HUDEP-2 (cell line): ENCODE data around the gene UMODL1.

ENCODE experiments used
- DNase-seq, 76 experiments: peaks; one replicate each; lab custom pipeline; 2025; ENCODE audit not compliant: unreplicated experiment in 76 of 76; lab: John Stamatoyannopoulos, UW

UMODL1 gene, protein sequence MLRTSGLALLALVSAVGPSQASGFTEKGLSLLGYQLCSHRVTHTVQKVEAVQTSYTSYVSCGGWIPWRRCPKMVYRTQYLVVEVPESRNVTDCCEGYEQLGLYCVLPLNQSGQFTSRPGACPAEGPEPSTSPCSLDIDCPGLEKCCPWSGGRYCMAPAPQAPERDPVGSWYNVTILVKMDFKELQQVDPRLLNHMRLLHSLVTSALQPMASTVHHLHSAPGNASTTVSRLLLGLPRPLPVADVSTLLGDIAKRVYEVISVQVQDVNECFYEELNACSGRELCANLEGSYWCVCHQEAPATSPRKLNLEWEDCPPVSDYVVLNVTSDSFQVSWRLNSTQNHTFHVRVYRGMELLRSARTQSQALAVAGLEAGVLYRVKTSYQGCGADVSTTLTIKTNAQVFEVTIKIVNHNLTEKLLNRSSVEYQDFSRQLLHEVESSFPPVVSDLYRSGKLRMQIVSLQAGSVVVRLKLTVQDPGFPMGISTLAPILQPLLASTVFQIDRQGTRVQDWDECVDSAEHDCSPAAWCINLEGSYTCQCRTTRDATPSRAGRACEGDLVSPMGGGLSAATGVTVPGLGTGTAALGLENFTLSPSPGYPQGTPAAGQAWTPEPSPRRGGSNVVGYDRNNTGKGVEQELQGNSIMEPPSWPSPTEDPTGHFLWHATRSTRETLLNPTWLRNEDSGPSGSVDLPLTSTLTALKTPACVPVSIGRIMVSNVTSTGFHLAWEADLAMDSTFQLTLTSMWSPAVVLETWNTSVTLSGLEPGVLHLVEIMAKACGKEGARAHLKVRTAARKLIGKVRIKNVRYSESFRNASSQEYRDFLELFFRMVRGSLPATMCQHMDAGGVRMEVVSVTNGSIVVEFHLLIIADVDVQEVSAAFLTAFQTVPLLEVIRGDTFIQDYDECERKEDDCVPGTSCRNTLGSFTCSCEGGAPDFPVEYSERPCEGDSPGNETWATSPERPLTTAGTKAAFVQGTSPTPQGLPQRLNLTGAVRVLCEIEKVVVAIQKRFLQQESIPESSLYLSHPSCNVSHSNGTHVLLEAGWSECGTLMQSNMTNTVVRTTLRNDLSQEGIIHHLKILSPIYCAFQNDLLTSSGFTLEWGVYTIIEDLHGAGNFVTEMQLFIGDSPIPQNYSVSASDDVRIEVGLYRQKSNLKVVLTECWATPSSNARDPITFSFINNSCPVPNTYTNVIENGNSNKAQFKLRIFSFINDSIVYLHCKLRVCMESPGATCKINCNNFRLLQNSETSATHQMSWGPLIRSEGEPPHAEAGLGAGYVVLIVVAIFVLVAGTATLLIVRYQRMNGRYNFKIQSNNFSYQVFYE

DNA sequence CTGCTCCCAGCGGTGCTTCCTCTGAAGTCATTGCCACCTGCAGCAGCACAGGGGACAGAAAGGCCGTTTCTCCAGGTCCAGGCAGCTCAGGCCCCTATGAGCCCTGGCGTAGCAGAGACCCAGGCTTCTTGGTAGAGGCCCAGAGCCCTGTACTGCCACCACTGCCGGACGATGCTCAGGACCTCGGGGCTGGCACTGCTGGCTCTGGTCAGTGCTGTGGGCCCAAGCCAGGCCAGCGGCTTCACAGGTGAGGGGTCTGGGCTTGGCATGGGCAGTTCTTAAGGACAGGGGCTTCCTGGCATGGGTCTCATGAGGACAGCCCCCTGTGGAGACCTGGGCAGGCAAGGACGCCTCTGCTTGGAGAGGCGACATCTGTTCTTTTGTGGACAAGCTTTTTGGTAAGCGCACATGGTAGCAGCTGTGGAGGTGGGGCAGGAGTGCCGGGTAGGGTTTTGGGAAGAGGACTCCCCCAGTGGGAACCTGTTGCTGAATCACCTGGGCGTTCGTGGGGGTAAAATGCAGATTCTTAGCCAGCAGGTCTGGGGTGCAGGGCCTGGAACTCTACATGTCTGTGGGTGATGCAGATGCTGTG lies at the start of gene UMODL1:
UMODL1 (plus strand) TSS at position 172 of the 592 bp plus-strand sequence; CDS start at position 172, 0 bp downstream.
- DNase-seq, result no peak

DNA sequence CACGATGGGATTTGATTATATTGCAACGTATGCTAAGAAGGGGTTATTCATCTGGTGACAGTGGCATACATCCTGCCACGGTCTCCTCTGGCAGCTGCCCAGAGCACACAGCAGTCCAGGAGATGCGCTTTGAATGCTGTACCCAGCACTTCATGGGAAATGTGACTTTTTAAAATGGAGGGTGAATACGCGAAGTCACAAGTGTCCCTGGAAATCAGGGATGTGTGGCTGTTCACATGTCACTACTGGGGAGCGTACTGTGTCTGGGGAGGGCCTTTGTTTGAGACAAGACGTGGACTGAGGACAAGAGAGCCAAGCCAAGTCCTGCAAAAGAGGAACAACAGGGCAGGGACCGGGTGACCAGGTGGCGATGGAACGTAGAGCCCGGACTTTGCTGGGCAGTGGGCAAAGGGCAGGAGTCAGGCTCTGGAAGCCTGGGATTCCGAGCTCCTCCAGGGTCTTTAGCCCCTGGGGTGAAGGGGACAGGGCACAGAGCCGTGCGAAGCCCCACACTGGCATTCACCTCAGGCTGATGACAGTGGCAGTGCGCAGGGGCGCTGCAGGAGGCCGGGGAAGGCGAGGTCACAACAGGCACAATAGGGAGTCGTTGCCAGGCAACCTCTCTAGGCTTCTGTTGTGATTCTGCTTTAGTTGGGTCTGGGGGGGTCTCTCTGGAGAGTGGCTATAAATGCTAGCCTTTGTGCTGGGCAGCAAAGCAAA lies 49.6 kb upstream of the UMODL1 start:
- no peak for DNase-seq

DNA sequence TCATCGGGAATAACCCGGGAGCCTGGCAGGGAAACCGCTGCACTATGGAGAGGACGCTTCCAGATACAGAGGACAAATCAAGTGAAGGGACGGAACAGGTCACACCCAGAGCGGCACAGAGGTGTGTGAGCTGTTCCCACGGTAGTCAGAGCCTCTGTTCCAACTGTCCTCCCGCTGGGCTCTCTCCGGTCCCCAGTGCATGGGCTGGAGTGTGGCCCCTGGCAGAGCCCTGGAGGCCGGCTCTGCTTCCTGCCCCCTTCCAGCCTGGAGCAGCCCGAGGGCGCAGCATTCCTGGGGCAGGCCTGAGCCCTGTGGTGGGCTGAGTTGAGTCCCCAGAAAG lies 49.1 kb upstream of the UMODL1 start:
- DNase-seq, result no peak

DNA sequence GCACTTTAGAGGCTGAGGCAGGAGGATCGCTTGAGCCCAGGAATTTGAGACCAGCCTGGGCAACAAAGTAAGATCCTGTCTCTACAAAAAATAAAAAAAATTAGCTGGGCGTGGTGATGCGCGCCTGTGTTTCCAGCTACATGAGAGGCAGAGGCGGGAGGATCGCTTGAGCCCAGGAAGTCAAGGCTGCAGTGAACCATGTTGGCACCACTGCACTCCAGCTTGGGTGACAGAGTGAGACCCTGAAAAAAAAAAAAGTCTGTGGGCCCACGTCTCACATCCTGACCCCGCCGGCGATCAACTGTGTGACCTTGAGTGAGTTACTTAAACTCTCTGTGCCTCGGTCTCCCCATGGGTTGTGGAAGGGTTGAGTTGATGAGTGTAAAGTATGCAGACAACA lies 48.2 kb upstream of the UMODL1 start:
- DNase-seq, result no peak

DNA sequence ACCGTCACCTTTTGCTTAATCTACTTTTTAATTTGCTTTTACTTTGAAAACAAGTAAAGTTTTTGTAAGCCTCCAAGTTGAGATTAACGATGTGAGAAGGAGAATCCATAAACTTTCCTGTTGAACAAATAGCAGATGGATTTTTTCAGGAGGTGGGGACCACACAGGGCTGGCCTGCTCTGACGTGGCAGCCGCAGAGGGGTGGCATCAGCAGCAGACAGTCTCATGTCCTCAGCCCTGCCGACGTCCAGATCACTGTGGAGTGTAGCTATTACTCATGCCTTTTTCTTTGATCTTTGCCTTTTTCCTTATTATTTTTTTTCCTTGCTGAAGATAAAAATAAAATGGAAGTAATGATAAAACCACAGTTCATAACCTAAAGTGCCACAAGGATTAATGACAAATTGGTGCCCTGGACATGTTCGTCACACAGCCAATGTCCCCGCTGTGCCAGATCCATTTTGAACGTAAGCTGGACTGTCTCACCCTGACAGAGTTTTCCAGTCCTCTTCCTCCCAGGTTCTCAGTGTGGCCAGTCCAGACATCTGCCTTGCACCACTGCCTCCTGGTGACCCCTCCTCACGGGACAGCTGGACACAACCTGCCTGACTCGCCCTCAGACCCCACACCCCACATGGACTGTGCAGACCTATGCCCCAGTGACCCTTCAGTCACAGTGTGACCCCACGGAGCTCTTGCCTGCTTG lies 45.6 kb upstream of the UMODL1 start:
- DNase-seq, result no peak

DNA sequence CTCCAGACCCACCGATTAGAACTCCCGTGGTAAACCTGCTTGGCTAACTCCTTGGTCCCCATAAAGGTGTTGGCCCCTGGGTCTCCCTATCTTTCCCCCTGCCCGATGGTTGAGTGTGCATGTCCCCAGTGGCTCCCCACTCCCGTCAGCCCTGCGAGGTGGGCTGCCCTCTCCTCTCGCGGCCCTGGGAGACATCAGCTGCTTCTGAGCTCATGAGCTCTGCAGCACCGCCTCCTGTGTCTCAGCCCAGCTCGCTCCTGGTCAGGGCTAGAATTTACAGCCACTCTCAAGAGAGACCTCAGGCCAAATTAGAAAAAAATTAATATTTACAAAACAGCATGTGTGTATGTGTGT lies 45.1 kb upstream of the UMODL1 start:
- DNase-seq, result no peak

DNA sequence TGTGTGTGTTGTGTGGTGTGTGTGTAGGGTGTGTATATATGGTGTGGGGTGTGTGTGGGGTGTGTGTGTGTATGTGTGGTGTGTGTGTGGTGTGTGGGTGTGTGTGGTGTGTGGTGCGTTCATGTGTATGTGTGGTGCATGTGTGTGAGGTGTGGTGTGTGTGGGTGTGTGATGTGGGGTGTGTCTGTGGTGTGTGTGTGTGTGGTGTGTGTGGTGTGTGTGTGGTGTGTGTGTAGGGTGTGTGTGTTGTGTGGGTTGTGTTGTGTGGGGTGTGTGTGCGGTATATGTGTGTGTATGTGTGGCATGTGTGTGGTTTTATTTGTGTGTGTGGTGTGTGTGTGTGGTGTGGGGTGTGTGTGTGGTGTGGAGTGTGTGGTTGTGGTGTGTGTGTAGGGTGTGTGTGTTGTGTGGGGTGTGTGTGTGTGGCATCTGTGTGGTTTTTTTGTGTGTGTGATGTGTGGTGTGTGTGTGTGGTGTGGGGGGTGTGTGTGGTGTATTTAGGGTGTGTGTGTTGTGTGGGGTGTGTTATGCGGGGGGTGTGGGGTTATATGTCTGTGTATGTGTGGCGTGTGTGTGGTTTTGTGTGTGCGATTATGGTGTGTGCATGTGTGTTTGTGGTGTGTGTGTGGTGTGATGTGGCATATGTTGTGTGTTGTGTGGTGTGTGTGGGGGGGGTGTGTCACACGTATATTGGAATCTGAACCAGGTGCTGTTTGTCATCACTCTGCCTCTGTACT lies 43.9 kb upstream of the UMODL1 start:
- DNase-seq, result no peak

DNA sequence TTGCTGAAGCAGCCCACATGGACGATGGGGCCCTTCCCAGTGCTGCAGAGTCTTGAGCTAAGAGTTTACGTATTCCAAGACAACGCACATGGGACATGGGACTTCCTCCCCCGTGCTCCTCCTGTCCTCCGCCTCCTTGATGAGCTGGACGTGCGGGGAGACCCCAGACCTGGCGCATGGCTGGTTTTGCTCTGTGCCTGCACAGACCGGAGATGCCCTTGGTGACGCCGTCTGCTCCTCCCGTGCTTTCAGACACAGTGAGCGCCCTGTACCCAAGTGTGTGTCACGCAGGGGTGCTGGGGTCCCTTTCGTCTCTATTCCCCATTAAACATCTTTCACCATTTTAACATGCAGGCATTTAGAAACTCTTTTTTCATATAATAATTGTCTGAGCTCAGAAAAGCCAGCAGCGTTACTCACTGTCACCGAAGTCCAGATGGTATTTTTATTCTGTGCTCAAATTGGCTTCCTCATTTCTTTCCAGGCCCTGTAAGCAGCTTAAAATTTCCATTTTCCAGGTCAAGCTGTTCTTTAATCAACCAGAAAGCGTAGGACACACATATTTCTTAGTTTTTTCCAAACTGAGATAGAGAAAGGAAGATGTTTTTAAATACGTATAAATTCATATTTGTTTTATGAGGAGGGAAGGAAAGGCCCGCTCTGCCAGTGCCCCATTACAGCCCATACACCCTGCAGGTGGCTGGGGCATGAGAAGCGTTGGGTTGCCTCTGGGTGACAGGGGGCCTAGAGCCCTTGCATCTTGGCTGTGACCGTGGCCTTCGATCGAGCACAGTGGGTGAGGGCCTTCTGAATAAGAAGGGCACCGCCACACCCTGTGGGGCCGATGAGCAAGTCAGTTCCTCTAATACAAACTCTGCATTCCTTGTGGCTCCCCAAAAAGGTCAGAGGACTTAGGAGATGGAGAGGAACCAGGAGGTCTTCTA lies 43.0 kb upstream of the UMODL1 start:
- DNase-seq, result no peak

DNA sequence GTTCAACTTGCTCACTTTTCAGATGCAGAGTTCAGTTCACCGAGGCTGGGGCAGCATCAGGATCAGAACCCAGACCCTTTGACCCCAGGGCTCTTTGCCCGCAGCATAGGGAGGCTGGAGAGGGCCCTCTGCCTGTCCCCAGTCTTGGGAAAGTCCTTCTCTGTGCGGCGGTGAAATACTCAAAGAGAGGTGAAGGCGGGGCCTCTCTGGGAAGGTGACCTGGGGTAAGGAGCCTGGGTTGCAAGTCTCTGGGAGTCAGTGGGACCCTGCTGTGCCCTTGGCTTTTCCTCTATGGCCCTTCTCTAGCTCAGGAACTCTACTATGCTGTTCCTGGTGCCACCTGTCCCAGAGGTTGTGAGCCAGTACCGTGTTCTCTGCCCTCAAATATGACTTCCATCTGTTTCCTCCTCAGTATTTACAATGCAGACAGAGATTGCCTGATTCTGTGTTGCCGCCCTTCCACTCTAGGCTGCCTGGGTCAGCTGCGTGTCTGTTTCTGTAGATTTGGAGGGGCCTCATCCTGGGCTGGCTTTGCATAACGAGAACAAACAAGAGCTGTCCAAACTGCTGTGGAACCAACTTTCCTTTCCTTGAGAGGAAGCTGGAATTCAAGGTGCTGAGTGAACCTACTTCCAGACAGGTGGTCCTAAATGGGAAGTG lies 42.2 kb upstream of the UMODL1 start:
- DNase-seq, result no peak

DNA sequence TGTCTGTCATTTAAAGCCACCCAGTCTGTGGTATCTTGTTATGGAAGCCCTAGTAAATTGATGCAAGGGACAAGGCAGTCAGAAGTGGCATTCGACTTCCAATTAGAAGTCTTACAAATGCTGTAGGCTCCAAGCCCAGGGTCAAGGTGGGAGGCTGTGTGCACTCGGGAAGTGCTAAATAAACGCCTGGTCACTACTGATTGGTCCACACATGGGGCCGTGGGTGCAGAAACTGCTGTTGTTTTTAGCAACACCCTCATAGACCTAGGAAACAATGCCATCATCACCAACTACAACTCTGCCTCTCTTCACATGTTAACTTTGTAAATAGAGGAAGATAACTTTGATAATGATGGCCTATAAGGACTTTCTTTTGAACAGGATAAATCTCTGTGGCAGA lies 40.8 kb upstream of the UMODL1 start:
- DNase-seq, result no peak

DNA sequence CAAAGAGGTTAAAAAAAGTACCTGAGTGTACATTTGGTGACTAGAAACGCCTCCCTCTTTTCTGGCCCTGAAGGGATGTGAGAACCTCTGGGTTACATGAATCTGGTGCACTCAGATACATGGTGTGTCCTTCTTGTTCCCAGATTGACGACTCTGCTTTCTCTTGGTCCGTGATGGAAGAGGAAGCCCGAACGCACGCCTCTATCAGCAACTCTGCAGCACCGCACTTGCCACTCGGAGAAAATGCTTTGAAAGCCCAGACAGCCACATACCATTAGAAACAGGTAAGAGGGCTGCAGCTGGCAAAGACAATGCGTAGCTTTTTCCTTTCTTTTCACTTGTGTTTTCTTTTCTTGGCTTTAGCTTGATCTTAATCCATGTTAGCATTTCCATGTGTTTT lies 39.9 kb upstream of the UMODL1 start:
- DNase-seq, result no peak

DNA sequence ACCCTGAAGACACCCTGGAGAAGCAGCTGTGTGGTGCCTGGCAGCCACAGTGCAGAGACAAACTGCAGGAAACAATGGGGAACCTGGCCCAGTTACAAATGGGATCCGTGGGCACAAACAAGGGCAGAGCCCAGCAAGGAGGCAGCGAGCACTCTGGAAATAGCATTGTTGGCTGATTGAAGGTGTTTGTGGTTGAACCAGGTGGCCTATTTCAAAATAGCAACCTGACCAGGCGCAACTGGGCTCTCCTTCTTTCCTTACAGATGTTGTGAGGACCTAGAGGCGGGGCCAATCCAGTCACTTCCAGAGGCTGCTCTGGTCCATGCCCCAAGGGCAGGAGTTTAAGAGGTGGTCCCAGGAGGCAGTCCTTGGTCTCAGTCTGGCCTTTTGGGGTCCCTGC lies 39.3 kb upstream of the UMODL1 start:
- DNase-seq, result no peak

DNA sequence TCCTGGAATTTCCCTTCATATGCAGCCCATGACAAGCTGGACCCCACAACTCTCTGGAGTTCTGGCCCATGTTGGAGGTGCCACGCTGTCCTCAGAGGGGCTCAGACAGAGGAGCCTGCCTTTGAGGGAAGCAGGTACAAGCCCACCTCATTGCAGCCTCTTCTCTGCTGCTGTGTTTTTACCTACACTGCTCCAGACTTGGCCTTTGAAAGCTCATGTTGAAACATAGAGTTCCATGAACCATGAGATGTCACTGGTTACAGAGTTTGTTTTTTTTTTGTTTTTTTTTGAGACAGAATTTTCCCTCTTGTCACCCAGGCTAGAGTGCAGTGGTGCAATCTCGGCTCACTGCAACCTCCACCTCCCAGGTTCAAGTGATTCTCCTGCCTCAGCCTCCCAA lies 38.9 kb upstream of the UMODL1 start:
- DNase-seq, result no peak

DNA sequence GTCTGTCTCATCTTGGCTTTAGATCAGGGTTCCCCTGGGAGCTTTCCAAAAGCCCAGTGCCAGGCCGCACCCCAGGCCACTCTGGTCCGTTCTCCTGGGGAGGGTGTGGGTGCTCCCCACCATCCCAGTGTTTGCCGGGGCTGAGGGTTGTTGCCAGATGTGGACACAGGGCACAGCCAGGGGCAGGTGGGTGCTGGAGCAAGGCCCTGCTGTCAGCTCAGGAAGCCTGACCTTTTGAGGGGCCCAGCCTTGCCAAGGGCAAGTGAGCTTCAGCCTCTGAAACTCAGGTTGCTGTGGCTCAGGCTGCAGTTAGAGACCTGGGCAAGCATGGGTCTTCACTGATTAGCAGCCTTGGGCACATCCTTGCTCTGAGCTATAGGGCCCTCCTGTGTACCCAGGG lies 38.1 kb upstream of the UMODL1 start:
- no peak for DNase-seq

DNA sequence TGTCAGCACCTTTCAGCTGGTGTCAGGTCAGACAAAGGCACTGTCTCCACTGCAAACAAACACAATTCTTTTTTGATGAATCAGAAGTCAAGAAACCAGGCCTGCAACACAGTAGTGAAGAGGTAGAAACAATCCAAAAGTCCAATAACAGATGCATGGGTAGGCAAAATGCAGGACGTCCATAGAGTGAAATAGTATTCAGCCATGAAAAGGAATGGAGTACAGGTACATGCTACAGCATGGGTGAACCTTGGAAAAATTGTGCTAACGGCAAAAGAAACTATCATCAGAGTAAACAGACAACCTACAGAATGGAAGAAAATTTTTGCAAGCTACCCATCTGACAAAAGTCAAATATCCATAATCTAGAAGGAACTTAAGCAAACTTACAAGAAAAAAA lies 34.8 kb upstream of the UMODL1 start:
- no peak for DNase-seq

DNA sequence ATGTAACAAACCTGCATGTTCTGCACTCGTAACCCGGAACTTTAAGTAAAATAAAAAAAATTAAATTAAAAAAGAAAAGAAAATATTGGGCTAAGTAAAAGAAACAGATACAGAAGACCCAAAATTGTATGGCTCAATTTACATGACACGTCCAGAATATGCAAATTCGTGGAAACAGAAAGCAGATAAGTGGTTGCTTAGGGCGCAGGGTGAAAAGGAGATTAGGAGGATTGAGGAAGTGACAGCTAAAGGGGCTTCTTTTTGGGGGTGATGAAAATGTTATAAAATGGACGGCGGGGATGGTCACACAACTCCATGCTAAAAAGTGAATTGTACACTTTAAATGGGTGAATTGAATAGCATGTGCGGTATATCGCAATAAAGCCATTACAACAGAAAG lies 33.6 kb upstream of the UMODL1 start:
- no peak for DNase-seq

DNA sequence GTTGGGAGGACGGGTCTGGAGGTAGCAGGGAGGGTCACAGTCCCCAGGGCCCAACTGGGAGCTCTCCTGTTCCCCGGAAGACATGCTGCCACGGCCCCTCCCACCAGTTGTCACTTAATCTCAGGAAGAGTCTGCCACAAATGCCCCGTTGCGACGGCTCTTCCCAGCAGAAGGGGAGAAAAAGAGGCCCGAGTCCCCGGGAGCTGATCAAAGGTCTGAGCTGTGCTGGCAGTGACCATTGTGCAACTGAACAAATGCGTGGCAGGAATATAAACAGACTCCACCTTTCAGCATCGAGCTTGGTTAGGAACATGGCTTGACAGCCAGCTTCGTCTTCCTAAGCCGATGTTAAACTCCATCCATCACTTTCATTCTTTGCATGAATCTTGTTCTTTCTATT lies 33.2 kb upstream of the UMODL1 start:
- DNase-seq, result no peak
